ENCODE measurements around the gene NCK1.

The NCK1 gene

DNA sequence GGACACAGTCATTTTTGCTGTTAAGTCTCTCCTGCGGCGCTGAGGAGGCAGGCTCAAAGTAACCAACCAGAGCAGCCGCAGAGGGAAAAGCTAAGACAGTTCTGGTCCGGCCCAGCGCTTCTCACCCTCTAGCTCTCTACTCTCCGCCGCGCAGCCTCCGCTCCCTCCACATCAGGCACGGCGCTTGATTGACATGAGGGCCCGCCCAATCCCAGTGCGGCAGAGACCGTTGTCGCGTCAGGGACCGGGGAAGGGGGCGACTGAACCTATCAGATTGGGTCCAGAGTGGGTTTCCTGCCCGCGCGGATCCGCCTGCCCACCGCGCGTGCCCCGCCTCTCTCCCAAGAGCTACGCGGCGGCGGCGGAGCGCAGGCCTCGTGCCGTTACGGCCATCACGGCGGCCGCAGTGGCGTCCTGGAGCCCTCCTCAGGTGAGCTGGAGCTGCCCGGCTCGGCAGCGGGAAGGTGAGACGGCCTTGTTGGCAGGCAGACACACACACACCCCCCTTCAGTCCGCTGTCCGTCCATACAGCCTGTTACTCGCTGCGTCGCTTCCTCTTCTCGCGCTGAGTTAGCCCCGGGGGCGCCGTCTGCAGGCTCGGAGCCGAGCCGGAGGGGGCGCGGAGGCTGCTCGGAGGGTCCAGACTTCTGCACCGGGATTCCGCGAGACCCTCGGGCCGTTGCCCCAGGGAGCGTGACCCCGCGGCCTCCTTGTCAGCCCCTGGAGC is at the start of gene NCK1:
Gene NCK1, plus strand, starts transcription at position 319 of the 727 bp plus-strand sequence. CDS start 65,794 bp downstream, outside the sequence.
- peak; percentile 99 for DNase-seq (ENCODE audit: low spot score)

DNA sequence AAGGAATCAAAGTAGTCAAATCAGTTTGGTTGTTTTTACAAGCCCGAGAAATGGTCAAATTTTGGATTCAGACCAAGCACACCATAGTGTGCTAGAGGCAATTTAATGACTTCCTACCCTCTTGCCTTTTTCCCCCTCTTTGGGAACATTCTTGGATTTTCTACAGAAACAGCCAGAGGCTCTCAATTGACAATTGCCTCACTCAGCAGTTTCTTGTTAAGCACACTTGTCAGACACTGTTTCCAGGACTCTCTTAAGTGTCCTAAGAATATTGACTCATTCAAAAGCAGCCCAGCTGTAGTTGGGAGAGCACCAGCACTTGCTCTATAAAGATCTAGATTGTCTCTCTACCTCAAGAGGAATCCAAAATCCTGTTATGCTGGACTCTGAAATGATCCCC is 44.6 kb upstream of the NCK1 start:
- no peak for DNase-seq (ENCODE audit: low spot score)

DNA sequence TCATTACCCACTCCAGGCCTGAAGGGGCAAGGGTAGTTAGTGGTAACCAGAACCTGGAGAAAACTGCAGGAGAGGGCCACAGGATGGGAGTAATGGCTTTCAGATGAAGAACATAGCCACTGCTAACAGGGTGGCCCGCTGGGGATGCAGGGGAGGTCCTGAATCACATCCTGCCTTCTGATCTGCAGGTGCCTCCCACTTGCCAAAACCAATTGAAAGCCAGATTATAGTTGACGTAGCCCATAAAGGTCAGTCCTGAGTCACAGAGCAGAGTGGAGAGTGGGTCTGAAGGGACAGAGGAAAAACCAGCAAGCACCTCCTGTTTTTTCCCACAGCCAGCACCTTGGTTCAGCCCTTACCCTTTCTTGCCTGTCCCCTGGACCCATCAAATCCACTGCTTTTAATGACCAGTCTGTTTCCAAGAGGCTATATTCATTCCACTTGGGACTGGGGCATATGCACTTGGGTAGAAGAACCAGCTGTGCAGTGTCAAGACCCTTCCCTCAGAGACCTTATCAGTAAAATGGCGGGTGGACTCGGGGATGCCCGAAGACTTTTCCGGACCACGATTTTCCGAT is 43.7 kb upstream of the NCK1 start:
- peak; percentile 63 for DNase-seq (ENCODE audit: low spot score)

DNA sequence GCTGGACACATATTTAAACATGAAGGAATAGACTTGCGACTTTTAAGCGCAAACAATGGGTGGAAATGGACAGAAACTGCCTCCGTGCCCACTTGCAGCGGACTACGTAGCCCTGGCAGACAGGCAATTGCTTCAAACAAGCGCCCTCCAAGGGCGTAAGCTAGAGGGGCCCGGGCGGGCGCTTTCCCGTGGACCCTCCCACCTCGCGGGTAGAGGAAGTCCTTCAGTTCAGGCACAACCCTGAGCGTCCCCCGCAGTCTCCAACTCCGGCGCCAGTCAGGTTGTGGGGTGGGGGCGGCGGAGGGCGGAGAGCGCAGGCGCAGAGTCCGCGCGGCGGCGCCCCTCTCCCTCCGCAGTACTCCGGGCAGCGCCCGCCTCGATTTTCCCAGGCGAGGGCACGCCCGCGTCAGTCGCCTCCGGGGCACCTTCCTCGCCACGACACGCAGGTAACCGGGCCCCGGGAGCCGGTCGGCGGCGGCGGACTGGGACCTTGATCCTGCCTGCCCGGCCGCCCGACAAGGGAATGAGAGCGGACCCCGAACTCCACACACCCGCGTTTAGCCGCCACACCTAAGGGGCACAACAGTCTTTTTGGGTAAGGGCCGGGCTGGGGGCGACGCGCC is 43.1 kb upstream of the NCK1 start, which contains the start of gene SLC35G2:
Gene SLC35G2, plus strand, starts transcription at position 358 of the 623 bp plus-strand sequence. CDS start 35,335 bp downstream, outside the sequence.
- DNase-seq (ENCODE audit: low spot score): peak; percentile 11

DNA sequence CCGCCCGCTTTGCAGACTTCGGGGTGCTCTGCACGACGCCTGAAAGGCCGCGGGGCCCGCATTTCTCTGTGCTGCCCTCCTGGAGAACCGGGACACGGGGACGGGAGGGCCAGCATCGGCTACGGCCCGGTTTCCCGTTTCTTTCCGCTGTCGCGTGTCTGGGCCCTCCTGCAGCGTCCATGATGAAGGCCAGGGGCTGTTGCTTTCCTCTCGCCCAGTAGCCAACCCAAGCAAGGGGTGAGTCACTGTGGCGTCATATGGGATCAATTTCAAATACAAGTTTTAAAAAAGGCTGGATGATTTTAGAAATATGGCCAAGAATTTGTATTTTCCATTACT is 42.6 kb upstream of the NCK1 start:
- peak; percentile 70 for DNase-seq (ENCODE audit: low spot score)

DNA sequence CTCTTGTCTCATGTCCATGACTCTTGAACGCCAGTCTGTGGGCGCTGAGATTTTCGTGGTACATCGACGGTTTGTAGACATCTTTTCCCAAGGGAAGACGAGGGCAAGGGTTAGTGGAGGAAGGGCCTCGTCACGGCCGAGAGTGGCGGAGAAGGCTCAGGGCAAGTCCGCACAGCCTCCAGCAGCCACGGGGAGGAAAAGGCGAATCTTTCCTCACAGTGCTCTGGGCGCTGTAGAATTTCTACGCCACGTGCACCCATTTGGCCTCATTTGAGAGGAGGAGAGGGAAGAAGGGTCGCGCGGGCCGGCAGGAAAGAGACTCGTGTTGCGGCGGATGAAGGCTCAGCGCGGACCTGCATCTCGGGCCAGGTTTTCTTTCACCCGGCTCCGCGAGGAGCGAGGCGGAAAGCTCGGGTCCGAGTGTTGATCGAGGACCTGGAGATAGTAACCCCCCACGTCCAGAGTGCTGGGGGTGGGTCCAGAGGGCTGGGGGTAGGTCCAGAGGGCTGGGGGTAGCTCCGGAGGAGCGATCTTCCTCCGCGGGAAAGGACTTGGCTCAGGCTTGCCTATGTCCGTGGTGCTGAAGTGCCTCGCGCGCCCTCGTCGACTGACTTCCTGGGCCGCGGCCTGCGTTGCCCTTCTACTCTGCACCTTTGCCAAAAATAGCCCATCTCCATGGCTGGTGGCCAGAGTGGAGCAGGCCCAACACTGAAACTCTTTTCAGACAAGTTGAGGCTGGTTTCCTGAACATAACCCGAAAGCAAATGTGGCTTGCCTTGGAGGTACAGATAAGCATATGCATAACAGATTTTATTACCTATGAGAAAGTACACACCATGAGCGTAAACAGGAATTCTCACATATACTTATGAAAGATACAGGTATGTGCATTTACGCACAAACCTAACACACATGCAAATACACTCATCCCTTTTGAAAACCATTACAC is 42.0 kb upstream of the NCK1 start:
- peak; percentile 41 for DNase-seq (ENCODE audit: low spot score)

DNA sequence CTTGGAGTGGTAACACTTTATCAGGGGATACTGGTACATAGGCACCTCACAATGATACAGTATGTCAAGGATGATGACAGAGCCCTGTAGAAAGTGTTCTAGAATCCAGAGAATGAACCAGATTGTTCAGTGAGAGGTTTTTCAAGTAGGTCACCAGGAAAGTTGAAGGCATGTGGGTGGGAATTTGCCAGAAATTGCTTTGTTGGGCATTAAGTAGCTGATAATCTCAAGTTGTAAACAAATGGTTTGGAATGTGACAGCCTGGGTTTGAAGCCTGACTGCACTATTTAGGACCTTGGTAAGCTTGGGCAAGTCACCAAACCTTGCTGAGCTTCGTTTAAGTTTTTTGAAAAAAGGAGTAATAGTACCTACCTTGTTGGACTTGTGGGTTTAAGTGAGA is 30.5 kb upstream of the NCK1 start:
- no peak for DNase-seq (ENCODE audit: low spot score)

DNA sequence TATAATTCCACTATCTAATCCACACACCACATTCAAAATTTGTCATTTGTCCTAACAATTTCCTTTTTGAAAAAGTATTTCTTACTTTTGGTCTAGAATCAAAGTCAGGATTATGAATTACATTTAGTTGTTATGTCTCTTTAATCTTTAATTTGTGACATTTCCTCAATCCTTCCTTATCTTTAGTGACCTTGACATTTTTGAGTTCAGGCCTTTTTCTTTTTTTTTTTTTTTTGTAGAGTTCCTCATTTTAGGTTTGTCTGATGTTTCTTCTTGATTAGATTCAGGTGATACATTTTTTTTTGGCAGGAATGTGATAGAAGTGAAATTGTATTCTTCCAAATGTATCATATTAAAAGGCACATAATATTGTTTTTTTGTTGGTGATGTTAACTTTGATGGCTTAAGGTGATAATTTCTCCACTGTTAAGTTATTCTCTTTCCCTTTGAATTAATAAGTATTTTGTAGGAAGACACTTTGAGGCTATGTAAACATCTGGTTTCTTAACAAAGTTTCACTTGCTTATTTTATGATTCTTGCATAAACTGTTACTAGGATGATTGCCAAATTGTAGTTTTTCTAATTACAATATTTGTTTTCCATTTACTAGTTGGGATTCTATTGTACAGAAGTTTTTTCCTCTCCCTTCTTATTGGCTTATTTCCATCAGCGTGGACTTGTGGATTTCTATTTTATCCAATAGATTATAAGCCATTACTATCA is 26.8 kb upstream of the NCK1 start:
- no peak for DNase-seq (ENCODE audit: low spot score)

DNA sequence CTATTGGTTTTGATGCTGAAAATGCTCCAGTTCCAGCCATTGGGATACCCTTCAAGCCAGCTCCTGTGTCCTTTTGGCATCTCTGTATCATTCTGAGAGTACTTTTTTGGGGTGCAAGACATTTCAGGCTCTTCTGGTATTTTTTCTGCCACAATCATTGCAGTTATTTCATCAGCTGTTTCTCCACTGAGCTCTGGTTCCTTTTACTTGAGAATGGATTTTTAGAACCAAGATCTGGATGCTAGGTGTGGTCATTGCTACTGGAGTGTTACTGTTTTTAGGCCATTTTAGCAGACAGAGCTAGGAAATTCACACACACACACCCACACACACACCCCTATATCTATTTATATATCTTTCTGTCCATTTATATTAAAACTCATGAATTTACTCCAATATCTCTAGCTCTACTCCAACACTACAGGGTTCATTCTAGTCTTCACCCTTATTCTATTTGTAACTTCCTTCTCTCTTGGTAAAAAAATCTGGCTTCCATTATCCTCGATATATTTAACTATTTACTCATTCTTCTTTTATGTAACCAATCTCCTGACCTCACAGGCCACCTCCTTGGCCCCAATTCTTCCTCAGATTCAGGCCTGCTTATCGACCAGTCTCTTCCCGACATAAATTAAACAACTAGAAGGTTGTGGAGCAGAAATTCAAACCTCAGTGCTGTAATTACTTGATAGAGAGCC is 26.0 kb upstream of the NCK1 start:
- no peak for DNase-seq (ENCODE audit: low spot score)

DNA sequence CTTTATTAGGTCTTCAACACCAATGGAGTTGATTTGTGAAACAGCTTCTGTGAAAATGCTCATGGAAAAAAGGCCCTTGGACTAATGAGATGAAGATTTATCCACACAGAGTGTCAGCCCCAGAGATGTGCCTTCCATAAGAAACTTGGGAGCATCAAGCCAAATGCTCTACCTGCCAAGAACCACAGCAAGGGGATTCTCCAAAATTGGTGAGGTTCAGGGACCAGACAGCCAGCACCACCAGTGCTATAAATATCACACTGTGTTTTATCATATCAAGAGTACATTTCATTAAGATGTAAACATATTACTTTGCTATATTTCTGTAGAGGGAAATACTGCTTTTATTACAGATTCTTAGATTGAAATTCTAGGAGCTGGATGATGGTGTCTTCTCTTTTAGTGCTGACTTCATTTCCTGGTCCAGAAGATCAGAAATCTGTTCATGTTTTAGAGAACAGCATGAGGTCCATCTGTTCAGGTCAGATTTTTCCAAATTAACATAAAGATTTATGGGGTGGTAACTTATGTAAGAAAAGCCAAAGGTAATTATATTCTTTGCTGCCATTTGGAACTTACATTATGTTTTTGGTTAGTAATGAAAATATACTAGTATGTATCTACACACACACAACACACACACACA is 25.4 kb upstream of the NCK1 start:
- no peak for DNase-seq (ENCODE audit: low spot score)

DNA sequence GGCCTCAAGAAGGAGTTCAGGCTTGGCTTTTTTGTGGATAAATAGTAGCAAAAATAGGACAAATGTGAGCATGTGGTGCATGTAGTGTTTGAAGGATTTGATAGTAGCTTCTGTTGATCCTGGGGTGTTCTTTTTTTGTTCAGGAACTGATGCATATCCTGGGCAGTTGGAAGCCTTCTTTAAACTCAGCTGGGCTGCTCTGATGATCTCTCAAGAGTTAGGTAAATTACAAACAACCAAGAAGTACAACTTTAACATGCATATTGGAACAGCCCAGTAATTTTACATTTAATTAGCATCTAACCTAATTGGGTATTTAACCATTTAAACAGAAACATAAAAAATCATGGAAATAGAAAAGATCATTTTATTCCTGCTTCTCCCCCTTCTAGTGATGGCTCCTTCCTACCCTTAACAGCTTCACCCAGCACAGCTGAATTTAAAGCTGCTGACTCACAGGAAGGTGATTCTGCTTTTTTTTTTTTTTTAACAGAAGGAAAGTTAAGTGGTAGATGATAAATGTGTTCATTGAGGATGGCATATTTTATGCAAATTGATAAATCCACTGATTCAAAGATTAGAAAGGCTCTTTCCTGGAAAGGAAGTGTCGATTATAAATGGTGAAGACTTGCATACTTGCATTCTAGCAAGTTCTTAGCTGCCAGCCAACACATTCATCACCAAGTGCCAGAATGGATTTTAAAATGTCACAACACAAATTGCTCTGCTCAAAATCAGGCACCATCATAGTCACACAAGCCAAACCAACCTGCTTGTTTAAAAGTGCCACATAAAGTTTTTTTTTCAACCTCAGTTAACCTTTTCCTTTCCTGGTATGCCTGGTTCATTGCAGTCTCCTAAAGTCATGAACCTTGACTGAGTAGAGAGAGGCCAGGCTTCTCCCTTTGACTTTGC is 23.1 kb upstream of the NCK1 start:
- peak; percentile 61 for DNase-seq (ENCODE audit: low spot score)

DNA sequence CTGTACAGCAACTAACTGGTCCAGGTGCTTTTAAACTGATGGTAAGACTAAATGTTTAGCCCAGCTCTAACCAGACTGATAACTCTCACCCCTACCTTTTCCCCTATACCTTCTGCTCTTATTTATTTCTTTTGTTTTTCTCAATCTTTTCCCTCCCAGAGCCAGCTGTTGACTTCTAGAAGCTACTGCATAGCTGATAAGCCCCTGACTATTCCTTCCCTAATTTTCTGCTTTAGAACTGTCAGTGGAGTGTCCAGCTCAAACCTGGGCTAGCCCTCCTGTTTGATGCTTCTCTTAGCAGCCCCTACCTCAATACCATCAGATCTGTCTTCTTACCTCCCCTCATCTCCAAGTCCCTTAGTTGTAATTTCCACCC is 22.5 kb upstream of the NCK1 start:
- no peak for DNase-seq (ENCODE audit: low spot score)

DNA sequence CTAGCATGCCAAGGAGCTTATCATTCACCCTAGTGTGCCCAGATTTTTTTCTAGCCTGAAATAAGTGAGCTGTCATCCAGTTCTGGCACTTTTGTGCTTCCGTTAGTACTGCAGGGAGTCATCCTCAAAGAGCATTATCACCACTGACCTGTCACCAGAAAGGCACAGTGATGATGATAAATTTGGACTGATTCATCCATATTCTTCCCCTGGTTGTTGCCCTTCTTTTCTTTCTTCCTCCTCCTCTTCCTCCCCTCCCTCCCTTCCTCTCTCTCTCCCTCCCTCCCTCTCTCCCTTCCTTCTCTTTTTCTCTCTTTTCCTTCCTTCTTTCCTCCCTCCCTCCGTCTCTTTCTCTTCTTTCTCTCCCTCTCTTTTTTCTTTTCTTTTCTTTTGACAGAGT is 21.8 kb upstream of the NCK1 start:
- DNase-seq (ENCODE audit: low spot score): no peak

DNA sequence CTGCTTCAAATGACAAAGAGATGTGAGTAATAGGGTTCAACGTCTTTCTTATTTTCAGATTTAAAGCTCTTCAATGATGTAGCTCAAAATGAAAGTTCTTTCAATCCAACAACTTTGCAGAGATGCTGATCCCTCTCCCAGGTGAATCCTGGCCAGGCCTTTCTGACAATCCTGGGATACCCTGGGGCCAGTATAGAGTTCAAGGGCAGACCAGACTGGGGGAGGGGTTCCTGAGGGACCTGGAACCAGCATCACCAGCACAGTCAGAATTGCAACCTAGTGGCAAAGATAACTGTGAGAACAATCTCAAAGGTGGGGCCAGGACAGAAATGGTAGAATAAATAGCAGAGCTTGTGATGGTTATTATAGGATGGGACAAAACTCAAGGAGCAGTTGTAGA is 19.7 kb upstream of the NCK1 start:
- DNase-seq (ENCODE audit: low spot score): no peak

DNA sequence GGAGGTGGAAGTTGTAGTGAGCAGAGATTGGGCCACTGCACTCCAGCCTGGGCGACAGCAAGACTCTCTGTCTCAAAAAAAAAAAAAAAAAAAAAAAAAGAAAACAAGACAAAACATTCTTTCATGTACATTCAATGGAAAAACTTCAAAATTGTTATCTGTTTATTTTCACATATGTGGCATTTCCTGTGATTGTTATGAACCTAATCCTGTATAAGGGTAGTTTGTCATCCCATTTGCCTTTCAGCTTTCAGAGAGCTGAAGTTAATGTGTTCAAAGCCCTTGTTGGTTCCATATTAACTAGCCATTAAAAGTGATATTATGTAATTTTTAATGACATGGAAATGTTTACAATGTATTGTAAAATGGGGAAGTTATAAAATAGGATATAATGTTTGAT is 17.3 kb upstream of the NCK1 start:
- DNase-seq (ENCODE audit: low spot score): no peak

DNA sequence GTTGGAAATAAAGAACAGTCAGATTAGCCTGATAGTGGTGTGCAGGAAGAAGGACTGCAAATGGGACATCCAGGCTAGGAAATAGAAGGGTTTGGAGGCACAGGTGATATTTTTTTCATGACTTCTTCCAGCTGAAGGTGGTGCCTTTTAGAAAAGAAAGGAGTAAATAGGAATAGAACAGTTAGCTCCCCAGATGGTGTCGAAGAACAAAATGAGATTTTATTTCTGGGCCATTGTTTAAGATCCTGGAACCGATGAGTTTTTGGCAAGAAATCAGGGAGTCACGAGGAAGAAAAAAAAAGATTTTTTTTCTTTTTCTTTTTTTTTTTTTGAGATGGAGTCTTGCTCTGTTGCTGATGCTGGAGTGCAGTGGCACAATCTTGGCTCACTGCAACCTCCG is 9.8 kb upstream of the NCK1 start:
- no peak for DNase-seq (ENCODE audit: low spot score)

DNA sequence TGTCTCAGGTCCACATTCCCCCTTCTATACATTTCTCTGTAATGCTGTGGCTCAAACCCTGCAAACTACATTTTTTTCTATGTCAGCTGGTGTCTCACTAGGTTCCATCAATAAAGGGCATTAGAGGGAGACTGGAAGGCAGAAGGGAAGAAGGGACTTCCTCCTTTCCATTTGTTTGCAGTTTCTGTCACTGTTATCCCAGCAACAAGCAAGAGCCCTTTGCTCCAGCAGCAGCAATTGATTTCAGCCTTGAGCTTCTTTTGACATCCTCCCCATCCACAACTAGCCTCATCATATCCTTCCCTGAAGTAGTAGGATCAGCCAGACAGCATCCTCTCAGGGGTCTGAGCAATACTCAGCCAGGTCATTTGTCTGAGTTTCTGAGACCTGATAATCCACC is 5.3 kb upstream of the NCK1 start:
- DNase-seq (ENCODE audit: low spot score): no peak

DNA sequence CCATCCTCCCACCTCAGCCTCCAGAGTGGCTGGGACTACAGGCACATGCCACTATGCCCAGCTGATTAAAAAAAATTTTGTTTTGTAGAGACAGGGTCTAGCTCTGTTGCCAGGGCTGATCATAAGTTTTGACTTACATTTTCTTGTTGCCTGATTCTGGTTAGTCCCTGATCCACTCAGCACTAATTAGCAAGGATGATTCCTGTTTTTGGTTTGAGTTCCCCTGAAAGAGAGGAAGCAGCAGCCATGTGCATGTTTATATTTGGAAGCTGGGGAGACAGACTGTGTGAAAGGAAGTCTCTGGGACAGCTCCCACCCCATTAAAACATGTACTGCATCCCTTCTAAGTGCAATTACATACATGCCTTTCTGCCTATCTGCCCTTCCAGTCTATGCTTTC is 3.6 kb upstream of the NCK1 start:
- no peak for DNase-seq (ENCODE audit: low spot score)

DNA sequence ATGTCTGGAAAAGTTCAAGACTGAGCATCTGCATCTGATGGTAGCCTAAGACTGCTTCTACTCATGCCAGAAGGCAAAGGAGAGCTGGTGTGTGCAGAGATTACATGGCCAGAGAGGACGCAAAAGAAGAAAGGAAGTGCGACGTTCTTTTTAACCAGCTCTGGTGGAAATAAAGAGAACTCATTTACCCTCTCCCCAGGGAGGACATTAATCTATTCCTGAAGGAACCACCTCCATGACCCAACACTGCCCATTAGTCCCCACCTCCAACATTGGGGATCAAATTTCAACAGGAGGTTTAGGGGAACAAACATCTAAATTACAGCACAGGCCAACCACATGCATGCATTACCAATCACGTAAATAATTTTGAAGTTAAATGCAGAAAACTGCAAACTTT is 1.5 kb upstream of the NCK1 start:
- no peak for DNase-seq (ENCODE audit: low spot score)
